ENCODE data around the gene SPI1. TPM values are rescaled to one million over a fixed set of nuclear protein-coding genes. Genes with fewer than 3 reads are reported as not detected.

SPI1 gene
- total RNA-seq, 1 donor from 2014 or later, result 295 TPM

DNA sequence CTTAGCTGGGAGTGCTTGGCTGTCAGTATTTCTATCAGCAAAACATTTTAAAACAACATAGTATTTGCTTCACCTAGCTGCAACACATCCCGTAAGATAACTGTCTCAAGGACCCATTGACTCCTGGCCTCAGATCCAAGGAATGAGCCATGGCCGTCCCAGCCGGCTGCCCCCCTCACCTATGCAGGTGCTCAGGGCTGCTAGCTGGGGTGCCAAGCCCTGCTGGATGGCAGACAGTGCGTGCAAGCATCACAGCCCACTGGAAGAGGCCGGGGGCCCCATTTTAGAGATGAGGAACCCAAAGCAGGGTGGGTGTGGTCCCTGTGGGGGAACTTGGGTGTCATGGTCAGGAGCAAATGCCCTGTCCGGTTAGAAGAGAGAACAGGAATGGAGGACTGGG is 39.4 kb upstream of the SPI1 start:
- no peaks in the 10 kb centered on the region for H3K27me3 ChIP-seq (ENCODE audit: low read depth)
- TF ChIP-seq, protein P1, sequence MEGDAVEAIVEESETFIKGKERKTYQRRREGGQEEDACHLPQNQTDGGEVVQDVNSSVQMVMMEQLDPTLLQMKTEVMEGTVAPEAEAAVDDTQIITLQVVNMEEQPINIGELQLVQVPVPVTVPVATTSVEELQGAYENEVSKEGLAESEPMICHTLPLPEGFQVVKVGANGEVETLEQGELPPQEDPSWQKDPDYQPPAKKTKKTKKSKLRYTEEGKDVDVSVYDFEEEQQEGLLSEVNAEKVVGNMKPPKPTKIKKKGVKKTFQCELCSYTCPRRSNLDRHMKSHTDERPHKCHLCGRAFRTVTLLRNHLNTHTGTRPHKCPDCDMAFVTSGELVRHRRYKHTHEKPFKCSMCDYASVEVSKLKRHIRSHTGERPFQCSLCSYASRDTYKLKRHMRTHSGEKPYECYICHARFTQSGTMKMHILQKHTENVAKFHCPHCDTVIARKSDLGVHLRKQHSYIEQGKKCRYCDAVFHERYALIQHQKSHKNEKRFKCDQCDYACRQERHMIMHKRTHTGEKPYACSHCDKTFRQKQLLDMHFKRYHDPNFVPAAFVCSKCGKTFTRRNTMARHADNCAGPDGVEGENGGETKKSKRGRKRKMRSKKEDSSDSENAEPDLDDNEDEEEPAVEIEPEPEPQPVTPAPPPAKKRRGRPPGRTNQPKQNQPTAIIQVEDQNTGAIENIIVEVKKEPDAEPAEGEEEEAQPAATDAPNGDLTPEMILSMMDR (IDR thresholded peaks at IDR 0.05), result no peak
- intact Hi-C loops (cut with DNase I), result no loop called here
- peaks cover 30% of the 10 kb centered on the region for H3K4me1 ChIP-seq
- H3K27ac ChIP-seq, result no peak overlapping the region
- DNase-seq (no peak), ATAC-seq (no peak)
- no peaks in the 10 kb centered on the region for H3K9me3 ChIP-seq
- H3K4me3 ChIP-seq, result no peak overlapping the region
- H3K36me3 ChIP-seq, result peaks cover 89% of the 10 kb centered on the region

DNA sequence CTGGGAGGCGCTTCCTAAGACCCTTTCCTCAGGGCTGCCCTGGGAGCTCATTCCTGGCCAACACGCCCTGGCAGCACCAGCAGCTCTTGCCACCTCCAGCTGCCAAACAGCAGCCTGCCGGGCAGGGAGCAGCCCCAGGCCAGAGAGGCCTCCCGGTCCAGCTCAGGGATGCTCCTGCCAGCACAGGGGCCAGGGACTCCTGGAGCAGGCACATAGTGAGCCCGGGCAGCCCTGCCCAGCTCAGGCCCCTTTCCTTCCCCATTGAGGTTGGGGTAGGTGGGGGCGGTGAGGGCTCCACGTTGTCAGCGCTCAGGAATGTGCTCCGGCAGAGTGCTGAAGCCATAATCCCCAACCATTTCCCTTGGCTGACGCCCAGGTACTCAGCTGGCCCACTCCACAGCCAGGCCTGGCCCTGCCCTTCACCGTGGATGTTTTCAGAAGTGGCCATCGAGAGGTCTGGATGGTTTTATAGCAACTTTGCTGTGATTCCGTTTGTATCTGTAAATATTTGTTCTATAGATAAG is 37.7 kb upstream of the SPI1 start:
- Histone ChIP-seq H3K27ac (peak overlapping the region; percentile 85), H3K9me3 (no peaks in the 10 kb centered on the region), H3K4me3 (peak overlapping the region; percentile 4), H3K4me1 (peaks cover 30% of the 10 kb centered on the region), H3K36me3 (peaks cover 80% of the 10 kb centered on the region), H3K27me3 (ENCODE audit: low read depth) (no peaks in the 10 kb centered on the region)
- DNase-seq (peak; percentile 92), ATAC-seq (peak; percentile 91 to 93)
- intact Hi-C loops (cut with DNase I), result no loop called here
- TF ChIP-seq, protein P1 (IDR thresholded peaks at IDR 0.05), result no peak

DNA sequence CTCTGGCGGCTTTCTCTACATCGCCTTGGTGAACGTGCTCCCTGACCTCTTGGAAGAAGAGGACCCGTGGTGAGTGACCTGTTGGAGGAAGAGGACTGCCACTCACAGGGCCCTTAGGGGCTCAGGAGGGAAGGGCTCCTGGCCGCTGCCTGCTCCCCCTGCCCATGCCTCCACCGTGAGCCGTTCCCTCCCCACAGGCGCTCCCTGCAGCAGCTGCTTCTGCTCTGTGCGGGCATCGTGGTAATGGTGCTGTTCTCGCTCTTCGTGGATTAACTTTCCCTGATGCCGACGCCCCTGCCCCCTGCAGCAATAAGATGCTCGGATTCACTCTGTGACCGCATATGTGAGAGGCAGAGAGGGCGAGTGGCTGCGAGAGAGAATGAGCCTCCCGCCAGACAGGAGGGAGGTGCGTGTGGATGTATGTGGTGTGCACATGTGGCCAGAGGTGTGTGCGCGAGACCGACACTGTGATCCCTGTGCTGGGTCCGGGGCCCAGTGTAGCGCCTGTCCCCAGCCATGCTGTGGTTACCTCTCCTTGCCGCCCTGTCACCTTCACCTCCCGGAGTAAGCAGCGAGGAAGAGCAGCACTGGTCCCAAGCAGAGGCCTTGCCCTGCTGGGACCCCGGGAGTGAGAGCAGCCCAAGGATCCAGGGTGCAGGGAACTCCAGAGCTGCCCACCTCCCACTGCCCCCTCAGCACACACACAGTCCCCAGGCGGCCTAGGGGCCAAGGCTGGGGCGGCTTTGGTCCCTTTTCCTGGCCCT is 36.9 kb upstream of the SPI1 start:
- intact Hi-C loops (cut with DNase I), result no loop called here
- Histone ChIP-seq H3K27me3 (ENCODE audit: low read depth) (no peaks in the 10 kb centered on the region), H3K4me3 (peak overlapping the region; percentile 4), H3K36me3 (peaks cover 73% of the 10 kb centered on the region), H3K9me3 (no peaks in the 10 kb centered on the region), H3K4me1 (peaks cover 32% of the 10 kb centered on the region), H3K27ac (peak overlapping the region; percentile 85)
- TF ChIP-seq, protein P1 (IDR thresholded peaks at IDR 0.05), result no peak
- ATAC-seq (no peak), DNase-seq (no peak)

DNA sequence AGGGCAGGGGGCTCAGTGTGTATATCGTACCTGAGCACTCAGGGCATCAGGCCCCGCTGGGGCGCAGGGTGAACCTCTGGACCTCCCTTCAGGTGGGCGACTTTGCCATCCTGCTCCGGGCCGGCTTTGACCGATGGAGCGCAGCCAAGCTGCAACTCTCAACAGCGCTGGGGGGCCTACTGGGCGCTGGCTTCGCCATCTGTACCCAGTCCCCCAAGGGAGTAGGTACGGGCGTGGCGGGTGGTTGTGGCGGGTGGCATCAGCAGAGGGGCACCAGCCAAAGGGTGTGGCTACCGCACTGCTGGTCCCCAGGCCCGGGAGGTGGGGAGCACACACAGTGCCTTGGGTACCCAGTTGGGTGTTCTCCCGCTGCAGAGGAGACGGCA is 36.3 kb upstream of the SPI1 start:
- Histone ChIP-seq H3K4me3 (no peak overlapping the region), H3K36me3 (peaks cover 67% of the 10 kb centered on the region), H3K27ac (peak overlapping the region; percentile 58), H3K9me3 (no peaks in the 10 kb centered on the region), H3K27me3 (ENCODE audit: low read depth) (no peaks in the 10 kb centered on the region), H3K4me1 (peaks cover 38% of the 10 kb centered on the region)
- DNase-seq, result no peak
- no peak for ATAC-seq
- intact Hi-C loops (cut with DNase I), result no loop called here
- TF ChIP-seq, protein P1 (IDR thresholded peaks at IDR 0.05), result no peak

DNA sequence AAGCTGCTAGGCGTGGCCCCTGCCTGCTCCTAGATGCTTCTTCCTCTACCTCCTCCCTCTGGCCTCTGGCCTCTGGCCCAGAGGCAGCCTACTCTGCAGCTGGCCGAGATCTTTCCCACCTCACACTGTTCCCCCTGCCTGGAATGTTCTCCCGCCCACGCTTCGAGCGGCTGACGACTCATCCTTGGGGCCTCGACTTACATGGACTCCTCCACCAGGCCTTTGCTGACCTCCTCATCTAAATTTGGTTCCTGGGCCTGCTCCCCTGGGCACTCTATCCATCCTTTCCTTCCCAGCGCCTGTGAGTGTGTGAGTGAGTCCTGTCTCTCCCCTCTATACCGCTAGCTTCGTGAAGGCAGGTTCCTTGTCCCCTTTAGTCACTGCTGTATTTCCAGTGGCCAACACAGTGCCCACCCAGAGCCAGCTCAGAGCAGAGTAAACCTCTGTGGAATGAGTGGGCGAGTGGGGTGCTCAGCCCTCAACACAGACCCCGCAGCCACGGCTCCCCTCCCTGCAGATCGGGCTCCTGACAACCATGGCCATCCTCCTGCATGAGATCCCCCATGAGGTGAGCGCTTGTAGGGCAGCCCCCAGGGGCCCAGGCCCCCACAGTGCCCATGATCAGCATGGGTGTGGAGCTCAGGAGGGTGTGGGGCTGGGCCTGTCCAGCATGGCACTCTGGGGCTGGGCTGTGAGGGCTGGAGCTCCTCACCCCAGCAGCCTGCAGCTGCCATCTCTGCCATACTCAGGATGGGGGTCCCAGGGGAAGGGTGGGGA is 35.7 kb upstream of the SPI1 start:
- no peak for DNase-seq
- intact Hi-C loops (cut with DNase I), result no loop called here
- H3K4me3 ChIP-seq, result no peak overlapping the region
- H3K4me1 ChIP-seq, result peaks cover 43% of the 10 kb centered on the region
- no peaks in the 10 kb centered on the region for H3K27me3 ChIP-seq (ENCODE audit: low read depth)
- TF ChIP-seq, protein P1 (IDR thresholded peaks at IDR 0.05), result no peak
- H3K27ac ChIP-seq, result peak overlapping the region; percentile 58
- no peaks in the 10 kb centered on the region for H3K9me3 ChIP-seq
- no peak for ATAC-seq
- peaks cover 61% of the 10 kb centered on the region for H3K36me3 ChIP-seq
